Stomach (tissue), 4 donors: Measurements from ENCODE around the gene CHST5.

Experiments
- EP300 ChIP-seq: sonication (generic); formaldehyde crosslinking; IDR thresholded peaks from one replicate; pipeline ENCODE4 v1.6.1; 2017; ENCODE audit warnings: antibody characterized with exemption
- POLR2A ChIP-seq, 4 donors: fragments of 450-650 bp; IDR thresholded peaks; one replicate each; pipeline ENCODE4 v1.6.1; 2016; ENCODE audit warnings: antibody characterized with exemption in 4 of 4, control low read depth in 2 of 4, mild to moderate bottlenecking in 1 of 4, moderate library complexity in 1 of 4
- POLR2AphosphoS5 ChIP-seq, 3 donors: sonication (generic); formaldehyde crosslinking; IDR thresholded peaks; one replicate each; pipeline ENCODE4 v1.6.1; 2016; ENCODE audit warnings: antibody characterized with exemption in 3 of 3
- TF ChIP-seq, protein P1 (sequence below), 7 experiments: fragments of 450-650 bp in 4 of 7; fragments of 200-600 bp in 3 of 7; sonication (generic) in 3 of 7; IDR thresholded peaks; one replicate each; pipeline ENCODE4 v1.5.1; 2016 to 2019; ENCODE audit warnings: antibody characterized with exemption in 7 of 7, control low read depth in 2 of 7, mild to moderate bottlenecking in 1 of 7

DNA sequence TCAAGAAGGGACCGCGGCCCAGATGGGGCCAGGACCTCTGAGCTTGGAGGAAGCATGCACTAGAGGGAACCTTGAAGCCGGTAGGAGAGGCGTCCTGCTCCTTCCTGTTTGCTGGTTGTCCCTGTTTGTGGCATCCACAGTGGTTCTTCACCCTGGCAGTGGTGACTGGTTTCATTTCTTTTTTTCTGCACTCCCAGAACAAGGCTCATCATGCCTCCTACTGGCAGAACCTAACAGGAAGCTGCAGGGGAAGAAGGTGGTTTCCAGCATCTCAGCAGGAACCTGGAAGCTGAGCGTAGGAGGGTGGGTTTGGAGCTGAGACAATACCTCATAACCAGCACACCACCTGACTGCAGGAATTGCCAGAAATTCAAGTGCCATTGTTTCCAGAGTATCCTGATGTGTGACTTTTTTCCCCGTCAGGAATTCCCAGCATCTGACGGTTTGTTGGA, 14.3 kb upstream of the CHST5 start:
- TF ChIP-seq, protein P1, sequence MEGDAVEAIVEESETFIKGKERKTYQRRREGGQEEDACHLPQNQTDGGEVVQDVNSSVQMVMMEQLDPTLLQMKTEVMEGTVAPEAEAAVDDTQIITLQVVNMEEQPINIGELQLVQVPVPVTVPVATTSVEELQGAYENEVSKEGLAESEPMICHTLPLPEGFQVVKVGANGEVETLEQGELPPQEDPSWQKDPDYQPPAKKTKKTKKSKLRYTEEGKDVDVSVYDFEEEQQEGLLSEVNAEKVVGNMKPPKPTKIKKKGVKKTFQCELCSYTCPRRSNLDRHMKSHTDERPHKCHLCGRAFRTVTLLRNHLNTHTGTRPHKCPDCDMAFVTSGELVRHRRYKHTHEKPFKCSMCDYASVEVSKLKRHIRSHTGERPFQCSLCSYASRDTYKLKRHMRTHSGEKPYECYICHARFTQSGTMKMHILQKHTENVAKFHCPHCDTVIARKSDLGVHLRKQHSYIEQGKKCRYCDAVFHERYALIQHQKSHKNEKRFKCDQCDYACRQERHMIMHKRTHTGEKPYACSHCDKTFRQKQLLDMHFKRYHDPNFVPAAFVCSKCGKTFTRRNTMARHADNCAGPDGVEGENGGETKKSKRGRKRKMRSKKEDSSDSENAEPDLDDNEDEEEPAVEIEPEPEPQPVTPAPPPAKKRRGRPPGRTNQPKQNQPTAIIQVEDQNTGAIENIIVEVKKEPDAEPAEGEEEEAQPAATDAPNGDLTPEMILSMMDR (IDR thresholded peaks at IDR 0.05): peak in 1 of 7 experiments; percentile 30
- TF ChIP-seq EP300 (no peak), POLR2A (IDR thresholded peaks at IDR 0.05) (no peak), POLR2AphosphoS5 (IDR thresholded peaks at IDR 0.05) (peak in 1 of 3 donors; percentile 18)
